GM19240 (cell line): Measurements from ENCODE around the gene CLDN6.
"Not testable (repeated sequence)": the region's sequence is repeated elsewhere in the genome, so short reads cannot be mapped to it uniquely, and the experiment has no call there.

Source experiments
- DNase-seq: peaks from one replicate; pipeline ENCODE4 v3.0.0; 2011; ENCODE audit warnings: low spot score; ENCODE audit not compliant: insufficient read length

CLDN6 gene

GRCh38 chr16:3017794-3018506 lies at the start of gene CLDN6:
TSS of gene CLDN6 (minus strand) at chr16:3018183. CDS start at chr16:3016021, 2,162 bp downstream.
- no peak for DNase-seq

- DNase-seq: no peak
Observed at GRCh38 chr16:3066440-3066748, 48.4 kb upstream of the CLDN6 start.

- DNase-seq: no peak
Observed at GRCh38 chr16:3065742-3066439, 47.9 kb upstream of the CLDN6 start.

- DNase-seq: no peak
Observed at GRCh38 chr16:3065069-3065741, 47.2 kb upstream of the CLDN6 start, which contains the start of gene IL32. TSS of gene IL32 (plus strand) at chr16:3065640. CDS start at chr16:3065812, 172 bp downstream.

- DNase-seq: no peak
Observed at GRCh38 chr16:3063625-3064386, 45.8 kb upstream of the CLDN6 start.

- no peak for DNase-seq
Observed at GRCh38 chr16:3062553-3062952, 44.6 kb upstream of the CLDN6 start.

- DNase-seq: no peak
Observed at GRCh38 chr16:3060339-3061127, 42.5 kb upstream of the CLDN6 start.

GRCh38 chr16:3059723-3060242 lies 41.8 kb upstream of the CLDN6 start:
- no peak for DNase-seq

GRCh38 chr16:3059041-3059722 lies 41.2 kb upstream of the CLDN6 start:
- peak; percentile 91 for DNase-seq

- DNase-seq: no peak
Observed at GRCh38 chr16:3058139-3059030, 40.4 kb upstream of the CLDN6 start.

- DNase-seq: no peak
Observed at GRCh38 chr16:3057181-3058138, 39.5 kb upstream of the CLDN6 start.

GRCh38 chr16:3056336-3057180 lies 38.6 kb upstream of the CLDN6 start:
- DNase-seq: no peak

- not testable (repeated sequence) for DNase-seq
Observed at GRCh38 chr16:3055734-3056115, 37.7 kb upstream of the CLDN6 start.

- no peak for DNase-seq
Observed at GRCh38 chr16:3054965-3055733, 37.2 kb upstream of the CLDN6 start.

- DNase-seq: not testable (repeated sequence)
Observed at GRCh38 chr16:3053330-3053710, 35.3 kb upstream of the CLDN6 start.
